SU-DHL-6 (cell line): ENCODE data around the gene BAHCC1.

Source experiments
- EZH2phosphoT487 ChIP-seq: fragments of 200-600 bp; sonication (generic), shearing (Covaris generic); conservative IDR thresholded peaks from 2 replicates; pipeline ENCODE4 v1.6.1; 2018; ENCODE audit warnings: mild to moderate bottlenecking, antibody characterized with exemption, low read length, moderate library complexity, mixed read lengths
- TF ChIP-seq, protein P1 (sequence below): fragments of 200-600 bp; sonication (generic); IDR thresholded peaks from one replicate; pipeline ENCODE4 v1.5.1; 2017; ENCODE audit warnings: antibody characterized with exemption, mild to moderate bottlenecking, low read length, moderate library complexity; ENCODE audit not compliant: insufficient read depth, poor library complexity, severe bottlenecking

DNA sequence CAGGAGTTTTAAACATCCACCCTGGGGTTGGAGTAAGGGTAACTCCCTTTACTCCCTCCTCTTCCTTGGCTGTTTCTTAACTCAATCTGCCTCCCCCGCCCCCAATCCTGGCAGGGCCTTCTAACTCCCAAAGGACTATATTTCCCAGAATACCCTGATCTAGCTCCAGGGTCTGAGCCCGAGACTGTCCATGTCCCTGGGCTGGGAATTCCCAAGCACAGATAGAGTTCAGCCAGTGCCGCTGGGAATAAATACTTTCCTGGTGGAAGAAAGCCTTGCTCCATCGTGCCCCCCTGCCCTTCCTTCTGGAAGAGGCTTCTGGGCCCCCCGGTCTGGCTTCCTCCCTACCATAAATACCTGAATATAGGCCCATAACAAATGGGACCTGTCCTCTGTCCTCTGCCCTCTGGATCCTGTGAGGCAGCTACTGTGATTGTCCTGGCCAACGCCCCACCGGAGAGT is 10.2 kb downstream of the BAHCC1 start:
- TF ChIP-seq, protein P1, sequence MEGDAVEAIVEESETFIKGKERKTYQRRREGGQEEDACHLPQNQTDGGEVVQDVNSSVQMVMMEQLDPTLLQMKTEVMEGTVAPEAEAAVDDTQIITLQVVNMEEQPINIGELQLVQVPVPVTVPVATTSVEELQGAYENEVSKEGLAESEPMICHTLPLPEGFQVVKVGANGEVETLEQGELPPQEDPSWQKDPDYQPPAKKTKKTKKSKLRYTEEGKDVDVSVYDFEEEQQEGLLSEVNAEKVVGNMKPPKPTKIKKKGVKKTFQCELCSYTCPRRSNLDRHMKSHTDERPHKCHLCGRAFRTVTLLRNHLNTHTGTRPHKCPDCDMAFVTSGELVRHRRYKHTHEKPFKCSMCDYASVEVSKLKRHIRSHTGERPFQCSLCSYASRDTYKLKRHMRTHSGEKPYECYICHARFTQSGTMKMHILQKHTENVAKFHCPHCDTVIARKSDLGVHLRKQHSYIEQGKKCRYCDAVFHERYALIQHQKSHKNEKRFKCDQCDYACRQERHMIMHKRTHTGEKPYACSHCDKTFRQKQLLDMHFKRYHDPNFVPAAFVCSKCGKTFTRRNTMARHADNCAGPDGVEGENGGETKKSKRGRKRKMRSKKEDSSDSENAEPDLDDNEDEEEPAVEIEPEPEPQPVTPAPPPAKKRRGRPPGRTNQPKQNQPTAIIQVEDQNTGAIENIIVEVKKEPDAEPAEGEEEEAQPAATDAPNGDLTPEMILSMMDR = no peak
- TF ChIP-seq EZH2phosphoT487 = no peak
